ENCODE data around the gene VWA3A.

Gene VWA3A

GRCh38 chr16:22117609-22118008 lies 25.3 kb downstream of the VWA3A start:
- no peak overlapping the region for H3K4me3 ChIP-seq (ENCODE audit: low read depth, low read length)
- TF ChIP-seq CTCF (IDR thresholded peaks at IDR 0.05; ENCODE audit: low read depth, low read length, missing control alignments) = no peak
- in situ Hi-C loops (cut with HindIII; ENCODE audit: low sequenced_read_pairs) = no loop called here
- DNase-seq (ENCODE audit: low read depth) = no peak

- in situ Hi-C loops (cut with HindIII; ENCODE audit: low sequenced_read_pairs) = no loop called here
- no peak for TF ChIP-seq CTCF (IDR thresholded peaks at IDR 0.05; ENCODE audit: low read depth, low read length, missing control alignments)
- no peak for DNase-seq (ENCODE audit: low read depth)
- no peak overlapping the region for H3K4me3 ChIP-seq (ENCODE audit: low read depth, low read length)
Observed at GRCh38 chr16:22120440-22120839, 28.1 kb downstream of the VWA3A start.

DNA sequence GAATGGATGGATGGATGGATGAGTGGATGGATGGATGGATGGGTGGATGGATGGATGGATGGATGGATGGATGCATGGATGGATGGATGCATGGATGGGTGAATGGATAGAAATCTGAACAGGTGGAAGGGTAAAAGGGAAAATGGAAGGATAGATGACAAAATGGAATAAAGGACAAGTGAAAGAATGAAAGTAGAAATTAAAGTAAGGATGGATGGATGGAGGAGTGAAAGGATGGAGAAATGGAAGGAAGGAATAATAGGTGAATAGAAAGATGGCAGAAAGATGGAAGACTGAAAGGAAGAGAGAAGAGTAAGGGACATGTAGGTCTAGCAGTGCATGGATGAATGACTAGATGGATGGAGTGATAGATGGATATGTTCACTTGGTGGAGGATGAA lies 29.9 kb downstream of the VWA3A start:
- TF ChIP-seq CTCF (IDR thresholded peaks at IDR 0.05; ENCODE audit: low read depth, low read length, missing control alignments) = no peak
- H3K4me3 ChIP-seq (ENCODE audit: low read depth, low read length) = no peak overlapping the region
- DNase-seq (ENCODE audit: low read depth) = no peak
- in situ Hi-C loops (cut with HindIII; ENCODE audit: low sequenced_read_pairs) = no loop called here

DNA sequence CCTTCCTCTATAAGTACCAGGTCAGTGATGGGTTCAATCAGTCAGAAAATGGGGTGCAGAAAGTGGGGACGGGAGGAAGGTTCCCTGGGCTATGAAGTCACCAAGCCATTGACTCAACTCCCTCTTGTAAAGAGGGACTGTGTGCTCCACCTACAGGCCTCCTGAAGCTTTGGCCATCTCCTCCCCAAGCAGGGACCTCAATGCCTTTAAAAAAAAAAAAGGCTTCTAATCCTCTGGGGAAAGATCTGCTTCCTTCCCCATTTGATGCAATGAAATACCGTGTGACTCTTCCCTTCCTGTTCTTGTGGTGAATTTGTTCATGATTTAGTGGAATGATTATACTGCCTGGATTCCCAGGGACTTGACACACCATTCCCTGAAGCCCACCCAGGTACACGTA lies 30.8 kb downstream of the VWA3A start:
- in situ Hi-C loops (cut with HindIII; ENCODE audit: low sequenced_read_pairs) = no loop called here
- no peak for DNase-seq (ENCODE audit: low read depth)
- H3K4me3 ChIP-seq (ENCODE audit: low read depth, low read length) = no peak overlapping the region
- no peak for TF ChIP-seq CTCF (IDR thresholded peaks at IDR 0.05; ENCODE audit: low read depth, low read length, missing control alignments)

DNA sequence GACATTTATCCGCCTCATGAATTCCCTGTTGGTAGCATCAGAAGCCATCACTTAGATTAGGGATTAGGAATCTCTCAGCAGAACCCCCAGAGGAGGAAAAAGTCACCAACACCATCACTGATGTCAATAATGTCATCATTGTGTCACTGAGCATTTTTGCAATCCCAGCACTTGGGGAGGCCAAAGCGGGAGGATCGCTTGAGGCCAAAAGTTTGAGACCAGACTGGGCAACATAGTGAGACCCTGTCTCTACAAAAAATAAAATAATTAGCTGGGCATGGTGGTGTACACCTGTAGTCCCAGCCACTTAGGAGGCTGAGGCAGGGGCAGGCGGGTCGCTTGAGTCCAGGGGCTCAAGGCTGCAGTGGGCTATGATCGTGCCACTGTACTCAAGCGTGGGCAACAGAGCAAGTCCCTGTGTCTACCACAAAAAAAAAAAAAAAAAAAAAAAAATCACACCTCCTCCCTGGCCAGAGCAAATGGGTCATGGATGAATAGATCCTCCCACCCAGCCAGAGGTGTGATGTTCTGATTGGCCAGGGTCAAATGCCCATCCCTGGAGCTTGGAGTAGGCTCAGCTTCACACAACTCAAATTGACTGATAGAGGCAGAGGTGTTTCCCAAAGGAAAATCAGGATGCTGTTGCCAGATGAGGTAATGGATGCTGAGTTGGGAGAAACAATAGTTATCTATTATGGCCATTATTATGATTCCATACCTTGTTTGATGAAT lies 31.6 kb downstream of the VWA3A start:
- no peak for TF ChIP-seq CTCF (IDR thresholded peaks at IDR 0.05; ENCODE audit: low read depth, low read length, missing control alignments)
- no peak for DNase-seq (ENCODE audit: low read depth)
- in situ Hi-C loops (cut with HindIII; ENCODE audit: low sequenced_read_pairs) = no loop called here
- no peak overlapping the region for H3K4me3 ChIP-seq (ENCODE audit: low read depth, low read length)

DNA sequence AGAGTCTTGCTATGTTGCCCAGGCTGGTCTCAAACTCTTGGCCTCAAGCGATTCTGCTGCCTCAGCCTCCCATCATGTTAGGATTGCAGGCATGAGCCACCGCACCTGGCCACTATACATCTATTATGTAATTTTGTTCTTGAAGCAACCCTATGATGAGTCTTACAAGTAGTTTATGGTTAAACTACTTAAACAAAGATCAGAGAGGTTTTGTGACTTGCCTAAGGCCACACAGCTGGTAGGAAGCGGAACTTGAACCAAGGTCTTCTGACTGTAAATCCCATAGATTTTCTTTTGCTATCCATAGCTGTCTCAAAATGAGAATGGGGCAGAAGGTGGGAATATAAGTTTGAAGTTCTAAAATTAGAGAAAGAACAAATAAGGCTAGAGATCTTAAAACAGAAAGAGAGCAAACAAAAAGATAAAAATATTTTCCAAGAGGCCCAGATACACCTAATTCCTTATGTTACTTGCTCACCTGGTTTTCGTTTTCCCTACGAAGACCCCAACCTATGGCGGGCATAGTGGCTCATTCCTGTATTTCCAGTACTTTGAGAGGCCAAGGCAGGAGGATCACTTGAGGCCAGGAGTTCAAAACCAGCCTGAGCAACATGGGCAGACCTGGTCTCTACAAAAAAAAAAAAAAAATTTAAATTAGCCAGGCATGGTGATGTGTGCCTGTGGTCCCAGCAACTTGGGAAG lies 32.4 kb downstream of the VWA3A start:
- in situ Hi-C loops (cut with HindIII; ENCODE audit: low sequenced_read_pairs) = no loop called here
- no peak overlapping the region for H3K4me3 ChIP-seq (ENCODE audit: low read depth, low read length)

More for the DNA sequence above, 32.4 kb downstream of the VWA3A start:
- TF ChIP-seq CTCF (IDR thresholded peaks at IDR 0.05; ENCODE audit: low read depth, low read length, missing control alignments) = no peak
- no peak for DNase-seq (ENCODE audit: low read depth)

Data from astrocyte of the cerebellum (primary cell).